GM12878 (cell line): ENCODE data around the gene CRYGA. TPM values are rescaled to one million over a fixed set of nuclear protein-coding genes. Genes with fewer than 3 reads are reported as not detected.

Experiments used
- ATAC-seq: fragments of 200-7000 bp; cut with Tn5 transposase; 3 replicates; pipeline ENCODE4 v1.9.1; 2020; ENCODE audit warnings: mild to moderate bottlenecking, moderate library complexity
- BruUV-seq: library from RNA; stranded (reverse); fragments of 400-500 nt; replicated peaks from 2 replicates; lab custom pipeline; 2021; lab: Mats Ljungman, UMichigan
- CTCF ChIA-PET: fragments of 300-600 bp; sonication (Branson Sonifier 250); formaldehyde crosslinking; extraction: SDS; loops from one replicate; lab custom pipeline; 2021; ENCODE audit warnings: inconsistent platforms; lab: Yijun Ruan, JAX
- POLR2A ChIA-PET: fragments of 350-600 bp; formaldehyde crosslinking; extraction: SDS; loops from one replicate; lab custom pipeline; 2021; ENCODE audit warnings: inconsistent platforms; lab: Charles Lee
- RAD21 ChIA-PET: fragments of 300-600 bp; sonication (Branson Sonifier 250); formaldehyde crosslinking; loops from one replicate; lab custom pipeline; 2023; ENCODE audit warnings: antibody characterized with exemption; ENCODE audit not compliant: unreplicated experiment; lab: Charles Lee
- SMC1A ChIA-PET: fragments of 300-600 bp; sonication (Branson Sonifier 250); formaldehyde crosslinking; loops from one replicate; lab custom pipeline; 2023; ENCODE audit not compliant: unreplicated experiment, uncharacterized antibody; lab: Charles Lee
- DNase-seq: peaks from one replicate; pipeline ENCODE4 v3.0.0-alpha.2; 2011; ENCODE audit warnings: low read depth, low spot score
- FAIRE-seq: peaks from 3 replicates; lab custom pipeline; 2011; peaks lifted over from hg19 to GRCh38; lab: Jason Lieb, UNC
- H2AFZ ChIP-seq: 2 replicates; pipeline ENCODE4 v1.6.0; 2011; ENCODE audit warnings: low read depth, low read length, control low read depth; ENCODE audit not compliant: control insufficient read depth
- H3K27ac ChIP-seq: 2 replicates; pipeline ENCODE4 v1.5.1; 2011; ENCODE audit warnings: control low read depth; ENCODE audit not compliant: control insufficient read depth, insufficient read depth
- H3K27me3 ChIP-seq, 2 experiments: replicated peaks in 1 of 2; 2 replicates each; pipeline versions ENCODE4 v1.6.0 to v1.6.1; 2011; ENCODE audit warnings: low read length in 1 of 2; ENCODE audit not compliant: control insufficient read depth in 2 of 2, insufficient read depth in 2 of 2
- H3K36me3 ChIP-seq, 2 experiments: 2 replicates each; pipeline ENCODE4 v1.5.1; 2011; ENCODE audit warnings: low read length in 1 of 2; ENCODE audit not compliant: control insufficient read depth in 2 of 2, insufficient read depth in 2 of 2
- H3K4me1 ChIP-seq: 2 replicates; pipeline ENCODE4 v1.6.1; 2011; ENCODE audit warnings: mild to moderate bottlenecking, low read length, moderate library complexity, mixed read lengths; ENCODE audit not compliant: control insufficient read depth, insufficient read depth
- H3K4me2 ChIP-seq: 2 replicates; pipeline ENCODE4 v1.6.0; 2011; ENCODE audit warnings: control low read depth; ENCODE audit not compliant: control insufficient read depth, insufficient read depth
- H3K4me3 ChIP-seq: fragments of 200-600 bp; sonication (generic); 2 replicates; pipeline ENCODE4 v1.5.1; 2016
- H3K79me2 ChIP-seq: 2 replicates; pipeline ENCODE4 v1.6.0; 2011; ENCODE audit warnings: low read length; ENCODE audit not compliant: control insufficient read depth, insufficient read depth
- H3K9ac ChIP-seq: 2 replicates; pipeline ENCODE4 v1.8.0; 2011; ENCODE audit warnings: low read length, control low read depth, mixed read lengths; ENCODE audit not compliant: control insufficient read depth, insufficient read depth
- H3K9me3 ChIP-seq: replicated peaks from 3 replicates; pipeline ENCODE4 v1.5.1; 2011; ENCODE audit warnings: mild to moderate bottlenecking, low read length; ENCODE audit not compliant: control insufficient read depth, insufficient read depth
- H4K20me1 ChIP-seq: 2 replicates; pipeline ENCODE4 v1.6.0; 2011; ENCODE audit not compliant: control insufficient read depth, insufficient read depth
- BMI1 ChIP-seq: fragments of 450-650 bp; IDR thresholded peaks from 2 replicates; pipeline ENCODE4 v1.6.1; 2016; ENCODE audit warnings: mild to moderate bottlenecking, moderate library complexity, borderline replicate concordance
- ETV6 ChIP-seq, 2 experiments: fragments of 450-650 bp in 1 of 2; IDR thresholded peaks in 1 of 2; conservative IDR thresholded peaks in 1 of 2; 2 replicates each; pipeline ENCODE4 v1.6.1; 2014; ENCODE audit warnings: antibody characterized with exemption in 1 of 2, borderline replicate concordance in 1 of 2, low read depth in 1 of 2, mild to moderate bottlenecking in 1 of 2, moderate library complexity in 1 of 2
- KAT2A ChIP-seq: conservative IDR thresholded peaks from 2 replicates; pipeline ENCODE4 v1.6.1; 2011; ENCODE audit warnings: low read depth, low read length; ENCODE audit not compliant: control insufficient read depth
- KDM1A ChIP-seq: fragments of 200-600 bp; sonication (generic); IDR thresholded peaks from 2 replicates; pipeline ENCODE4 v1.6.1; 2016; ENCODE audit warnings: borderline replicate concordance
- MLLT1 ChIP-seq: fragments of 450-650 bp; IDR thresholded peaks from 2 replicates; pipeline ENCODE4 v1.6.1; 2016; ENCODE audit warnings: mild to moderate bottlenecking
- NFXL1 ChIP-seq: fragments of 450-650 bp; IDR thresholded peaks from 2 replicates; pipeline ENCODE4 v1.6.1; 2017; ENCODE audit warnings: antibody characterized with exemption, mild to moderate bottlenecking, borderline replicate concordance
- NRF1 ChIP-seq: conservative IDR thresholded peaks from 2 replicates; pipeline ENCODE4 v1.6.1; 2011; ENCODE audit warnings: mild to moderate bottlenecking, low read depth, low read length, improper control_type of control experiment
- PKNOX1 ChIP-seq: fragments of 450-650 bp; IDR thresholded peaks from 2 replicates; pipeline ENCODE4 v1.6.1; 2016; ENCODE audit warnings: mild to moderate bottlenecking
- RELA ChIP-seq: fragments of 450-650 bp; IDR thresholded peaks from 2 replicates; pipeline ENCODE4 v1.8.0; 2014; ENCODE audit warnings: borderline replicate concordance; ENCODE audit not compliant: partially characterized antibody
- ZBTB4 ChIP-seq: fragments of 450-650 bp; formaldehyde crosslinking; IDR thresholded peaks from 2 replicates; pipeline ENCODE4 v1.4.0; 2022; ENCODE audit warnings: mild to moderate bottlenecking, moderate library complexity
- ZZZ3 ChIP-seq: IDR thresholded peaks from 2 replicates; pipeline ENCODE4 v1.6.1; 2011; ENCODE audit warnings: low read depth; ENCODE audit not compliant: control insufficient read depth, insufficient read length
- WGBS: methylation state at CpG from one replicate; pipeline ENCODE4 v1.1.6; 2016; ENCODE audit warnings: low lambda C conversion rate; ENCODE audit not compliant: insufficient replicate concordance, insufficient coverage; ENCODE audit errors: missing lambda C conversion rate; 5-methylcytosine and 5-hydroxymethylcytosine counted together
- in situ Hi-C: fragments of 300-500 bp; cut with MboI; formaldehyde crosslinking; loops from 9 replicates; pipeline ENCODE4 v1.14.3; 2018; ENCODE audit warnings: mixed read lengths
- intact Hi-C: fragments of 100-400 bp; cut with micrococcal nuclease; formaldehyde crosslinking; loops from one replicate; pipeline ENCODE4 v1.14.2; 2022; ENCODE audit not compliant: unreplicated experiment
- polyA plus RNA-seq, 11 experiments: library from polyadenylated mRNA; depleted of rRNA in 4 of 11; unstranded in 6 of 11; stranded (reverse) in 5 of 11; fragments of >200 nt; fragmentation: Nextera tagmentation in 4 of 11; fragmentation: Illumina TruSeq in 1 of 11; extraction: Ambion mirVana in 4 of 11; extraction: Trizol in 1 of 11; gene quantifications; 1 replicate in 1 of 11; 2 replicates in 10 of 11; pipeline versions ENCODE4 v1.2.1 to v1.2.3, GENCODE V29; 2011 to 2016; ENCODE audit warnings: inconsistent platforms in 2 of 11, missing spikeins in 2 of 11, low read depth in 1 of 11
- total RNA-seq, 4 experiments: library from RNA; depleted of rRNA in 3 of 4; stranded (reverse); fragments of >200 nt in 3 of 4; fragmentation: Illumina TruSeq in 1 of 4; extraction: Trizol in 1 of 4; gene quantifications; 2 replicates each; pipeline versions ENCODE4 v1.2.1 to v1.2.3, GENCODE V29; 2013 to 2021

Gene CRYGA
- total and polyA plus RNA-seq, 10 of the 15 experiments (the other 5 are each of a cell fraction or from before 2014, with no cell fraction given), result not detected

- TF ChIP-seq ZBTB4, result no peak
- TF ChIP-seq BMI1, result no peak
- TF ChIP-seq KAT2A, result no peak
- TF ChIP-seq PKNOX1, result no peak
- TF ChIP-seq KDM1A, result no peak
- no peak for TF ChIP-seq RELA
- TF ChIP-seq NFXL1, result no peak
These were observed 8.7 kb upstream of the CRYGA start (continued) for GRCh38 chr2:208172125-208172524.

GRCh38 chr2:208164951-208165755, 1.8 kb upstream of the CRYGA start:
- POLR2A ChIA-PET, result no interaction called here
- ATAC-seq (no peak), FAIRE-seq (no peak), DNase-seq (no peak)
- Histone ChIP-seq H4K20me1 (no peaks in the 10 kb centered on the region), H3K4me3 (no peak overlapping the region), H3K27ac (no peak overlapping the region), H3K9me3 (no peaks in the 10 kb centered on the region), H3K4me1 (no peaks in the 10 kb centered on the region), H3K36me3 (no peaks in the 10 kb centered on the region), H2AFZ (no peak overlapping the region), H3K9ac (no peak overlapping the region), H3K4me2 (no peak overlapping the region), H3K27me3 (no peaks in the 10 kb centered on the region), H3K79me2 (no peaks in the 10 kb centered on the region)
- BruUV-seq, result no TSS peak
- TF ChIP-seq ZZZ3 (no peak), ETV6 (conservative IDR thresholded peaks at IDR 0.05 in 1 of 2, IDR thresholded peaks at IDR 0.05 in 1 of 2; ENCODE audit: borderline replicate concordance in 1 of 2, low read depth in 1 of 2) (no peak), MLLT1 (no peak), NRF1 (no peak)
- SMC1A ChIA-PET, result no interaction called here
- WGBS, result 31% methylated on average over 2 of the region's 2 CpGs
- in situ Hi-C loops, result no loop called here
- intact Hi-C loops, result no loop called here
- CTCF ChIA-PET, result interaction anchor here (0.6 to 1.4 kb wide), 5 partner anchors 10 to 38 kb away, joined by 3 to 4 read pairs (median 3); no protein-coding TSS in a partner anchor
- RAD21 ChIA-PET, result interaction anchor here (2.6 kb wide), 1 partner anchor 10 kb away, joined by 8 read pairs; no protein-coding TSS in a partner anchor
